AG20443 (cell line): ENCODE measurements around the gene CCNG2.

ENCODE experiments used
- DNase-seq: peaks from one replicate; pipeline ENCODE4 v3.0.0; 2012; ENCODE audit warnings: low spot score, mixed read lengths

Gene CCNG2

GRCh38 chr4:77147079-77147782 lies 9.8 kb upstream of the CCNG2 start:
- no peak for DNase-seq

GRCh38 chr4:77148078-77148477 lies 8.9 kb upstream of the CCNG2 start:
- no peak for DNase-seq

GRCh38 chr4:77149789-77150188 lies 7.2 kb upstream of the CCNG2 start:
- DNase-seq: no peak

GRCh38 chr4:77151241-77151640 lies 5.8 kb upstream of the CCNG2 start:
- DNase-seq: no peak

GRCh38 chr4:77152421-77152820 lies 4.6 kb upstream of the CCNG2 start:
- DNase-seq: no peak

- no peak for DNase-seq
Observed at GRCh38 chr4:77153006-77153405, 4.0 kb upstream of the CCNG2 start.

- no peak for DNase-seq
Observed at GRCh38 chr4:77154065-77154464, 2.9 kb upstream of the CCNG2 start.

- DNase-seq: no peak
Observed at GRCh38 chr4:77154761-77155499, 2.1 kb upstream of the CCNG2 start.

GRCh38 chr4:77155631-77156452 lies 1.2 kb upstream of the CCNG2 start:
- DNase-seq: no peak

- peak; percentile 98 for DNase-seq
Observed at GRCh38 chr4:77156533-77156911, 485 bp upstream of the CCNG2 start.

- peak; percentile 93 for DNase-seq
Observed at GRCh38 chr4:77157859-77158486, 966 bp downstream of the CCNG2 start.

- peak; percentile 30 for DNase-seq
Observed at GRCh38 chr4:77158487-77158861, 1.5 kb downstream of the CCNG2 start.

GRCh38 chr4:77159806-77160205 lies 2.8 kb downstream of the CCNG2 start:
- no peak for DNase-seq

GRCh38 chr4:77163641-77164040 lies 6.6 kb downstream of the CCNG2 start:
- DNase-seq: no peak

- no peak for DNase-seq
Observed at GRCh38 chr4:77167173-77167572, 10.2 kb downstream of the CCNG2 start.

GRCh38 chr4:77167866-77168265 lies 10.9 kb downstream of the CCNG2 start:
- DNase-seq: no peak

GRCh38 chr4:77169481-77169880 lies 12.5 kb downstream of the CCNG2 start:
- DNase-seq: no peak

GRCh38 chr4:77170926-77171325 lies 13.9 kb downstream of the CCNG2 start:
- no peak for DNase-seq

GRCh38 chr4:77172336-77172735 lies 15.3 kb downstream of the CCNG2 start:
- peak; percentile 87 for DNase-seq

GRCh38 chr4:77174426-77174825 lies 17.4 kb downstream of the CCNG2 start:
- DNase-seq: peak; percentile 59

GRCh38 chr4:77175201-77175611 lies 18.2 kb downstream of the CCNG2 start:
- no peak for DNase-seq

GRCh38 chr4:77176640-77177039 lies 19.6 kb downstream of the CCNG2 start:
- DNase-seq: no peak
